Suppressor macrophage treated with lipopolysaccharide for 1 hour (primary cell): ENCODE results near the gene CHRNB2.

Source experiments
- DNase-seq, 3 donors: peaks; one replicate each; pipeline ENCODE4 v3.0.0-alpha.2; 2020 to 2022

CHRNB2 gene

GRCh38 chr1:154611150-154611862, 43.7 kb downstream of the CHRNB2 start:
- no peak for DNase-seq

- DNase-seq: no peak
Observed at GRCh38 chr1:154614247-154614646, 46.7 kb downstream of the CHRNB2 start.

- no peak for DNase-seq
Observed at GRCh38 chr1:154614901-154615300, 47.3 kb downstream of the CHRNB2 start.

- DNase-seq: no peak
Observed at GRCh38 chr1:154615411-154615810, 47.8 kb downstream of the CHRNB2 start.

GRCh38 chr1:154616659-154617345, 49.2 kb downstream of the CHRNB2 start:
- DNase-seq: no peak

GRCh38 chr1:154619181-154619948, 51.8 kb downstream of the CHRNB2 start:
- no peak for DNase-seq

- DNase-seq: peak; percentile 21 to 49 (median 47)
Observed at GRCh38 chr1:154620751-154621150, 53.2 kb downstream of the CHRNB2 start.

- no peak for DNase-seq
Observed at GRCh38 chr1:154621875-154622274, 54.3 kb downstream of the CHRNB2 start.

- DNase-seq: no peak
Observed at GRCh38 chr1:154622503-154623039, 55.0 kb downstream of the CHRNB2 start.

GRCh38 chr1:154623358-154623757, 55.8 kb downstream of the CHRNB2 start:
- peak; percentile 74 to 77 (median 74) for DNase-seq

GRCh38 chr1:154624746-154625643, 57.4 kb downstream of the CHRNB2 start:
- no peak for DNase-seq

GRCh38 chr1:154626456-154627256, 59.1 kb downstream of the CHRNB2 start:
- DNase-seq: no peak

- DNase-seq: peak; percentile 88 to 94 (median 93)
Observed at GRCh38 chr1:154627257-154628120, 59.9 kb downstream of the CHRNB2 start.

GRCh38 chr1:154628121-154628405, 60.5 kb downstream of the CHRNB2 start:
- no peak for DNase-seq

GRCh38 chr1:154629061-154629674, 61.6 kb downstream of the CHRNB2 start:
- peak in 2 of 3 donors; percentile 28 to 41 for DNase-seq
